SK-N-SH (cell line): ENCODE data around the gene SIN3A. TPM values are rescaled to one million over a fixed set of nuclear protein-coding genes. Genes with fewer than 3 reads are reported as not detected.

ENCODE experiments used
- CTCF ChIA-PET: fragments of 300-600, 350-600 bp; formaldehyde crosslinking; extraction: SDS; loops from one replicate; lab custom pipeline; 2021; lab: Yijun Ruan, JAX
- POLR2A ChIA-PET: fragments of 350-600 bp; sonication (Branson Sonifier 250); formaldehyde crosslinking; extraction: SDS; loops from one replicate; lab custom pipeline; 2020; ENCODE audit warnings: antibody characterized with exemption, inconsistent platforms; lab: Yijun Ruan, JAX
- DNase-seq: peaks from one replicate; pipeline ENCODE4 v3.0.0; 2012
- H2AFZ ChIP-seq: fragments of 200-600 bp; sonication (generic); 2 replicates; pipeline ENCODE4 v1.8.1; 2016; ENCODE audit warnings: antibody characterized with exemption, mild to moderate bottlenecking, low read depth
- H3F3A ChIP-seq: fragments of 200-600 bp; sonication (generic); replicated peaks from 2 replicates; pipeline ENCODE3; 2016; ENCODE audit warnings: antibody characterized with exemption, mild to moderate bottlenecking; ENCODE audit not compliant: insufficient read depth
- H3K27ac ChIP-seq, 2 experiments: fragments of 200-500 bp in 1 of 2; fragments of 200-600 bp in 1 of 2; sonication (Bioruptor generic) in 1 of 2; sonication (generic), shearing (Covaris generic) in 1 of 2; 2 replicates each; pipeline versions ENCODE4 v1.5.1 to v1.6.1; 2014 to 2016; ENCODE audit warnings: low read depth in 2 of 2, inconsistent platforms in 1 of 2, low read length in 1 of 2, mild to moderate bottlenecking in 1 of 2, mixed read lengths in 1 of 2
- H3K27me3 ChIP-seq: fragments of 200-600 bp; sonication (generic), shearing (Covaris generic); 2 replicates; pipeline ENCODE4 v1.6.1; 2016; ENCODE audit warnings: mixed run types; ENCODE audit not compliant: insufficient read depth
- H3K36me3 ChIP-seq, 2 experiments: fragments of 200-500 bp in 1 of 2; fragments of 200-600 bp in 1 of 2; sonication (Bioruptor generic) in 1 of 2; sonication (generic) in 1 of 2; replicated peaks in 1 of 2; 2 replicates each; pipeline versions ENCODE3 to v1.5.1; 2014 to 2016; ENCODE audit warnings: low read length in 1 of 2, mild to moderate bottlenecking in 1 of 2; ENCODE audit not compliant: insufficient read depth in 2 of 2, control insufficient read depth in 1 of 2
- H3K4me1 ChIP-seq, 2 experiments: fragments of 200-500 bp in 1 of 2; fragments of 200-600 bp in 1 of 2; sonication (Bioruptor generic) in 1 of 2; sonication (generic), shearing (Covaris generic) in 1 of 2; 2 replicates each; pipeline versions ENCODE4 v1.5.1 to v1.6.1; 2014 to 2016; ENCODE audit warnings: low read depth in 1 of 2, low read length in 1 of 2, mixed run types in 1 of 2; ENCODE audit not compliant: insufficient read depth in 2 of 2, control insufficient read depth in 1 of 2
- H3K4me2 ChIP-seq: fragments of 200-600 bp; sonication (generic), shearing (Covaris generic); 2 replicates; pipeline ENCODE4 v1.6.1; 2017; ENCODE audit warnings: mixed run types
- H3K4me3 ChIP-seq, 2 experiments: fragments of 200-500 bp in 1 of 2; fragments of 200-600 bp in 1 of 2; sonication (Bioruptor generic) in 1 of 2; sonication (generic), shearing (Covaris generic) in 1 of 2; 2 replicates each; pipeline versions ENCODE4 v1.5.1 to v1.8.1; 2014 to 2016; ENCODE audit warnings: low read depth in 2 of 2, inconsistent platforms in 1 of 2, low read length in 1 of 2, mild to moderate bottlenecking in 1 of 2, mixed read lengths in 1 of 2, moderate library complexity in 1 of 2
- H3K79me2 ChIP-seq: fragments of 200-600 bp; sonication (generic); 2 replicates; pipeline ENCODE4 v1.8.1; 2017; ENCODE audit warnings: mild to moderate bottlenecking; ENCODE audit not compliant: insufficient read depth
- H3K9ac ChIP-seq: fragments of 200-600 bp; sonication (generic); 2 replicates; pipeline ENCODE4 v1.6.1; 2017; ENCODE audit warnings: mixed run types
- H3K9me2 ChIP-seq: fragments of 200-600 bp; sonication (generic); 2 replicates; pipeline ENCODE4 v1.6.1; 2017; ENCODE audit warnings: mixed run types
- H3K9me3 ChIP-seq: fragments of 200-600 bp; sonication (generic); 2 replicates; pipeline ENCODE4 v1.6.1; 2017; ENCODE audit warnings: mixed run types, mild to moderate bottlenecking, moderate library complexity
- H4K20me1 ChIP-seq: fragments of 200-600 bp; sonication (generic); 2 replicates; pipeline ENCODE4 v1.6.1; 2017; ENCODE audit warnings: mild to moderate bottlenecking, mixed run types; ENCODE audit not compliant: insufficient read depth
- CHD2 ChIP-seq: fragments of 150-350 bp; IDR thresholded peaks from 2 replicates; pipeline ENCODE4 v1.6.1; 2018; ENCODE audit warnings: low read length; ENCODE audit not compliant: partially characterized antibody
- ELF1 ChIP-seq: IDR thresholded peaks from 2 replicates; pipeline ENCODE4 v1.4.0; 2012
- EP300 ChIP-seq, 2 experiments: IDR thresholded peaks; 2 replicates each; pipeline versions ENCODE4 v1.4.0 to v1.6.1; 2012; ENCODE audit warnings: borderline replicate concordance in 1 of 2, low read depth in 1 of 2, low read length in 1 of 2
- FOSL2 ChIP-seq: IDR thresholded peaks from 2 replicates; pipeline ENCODE4 v1.4.0; 2012; ENCODE audit warnings: low read depth, mild to moderate bottlenecking, moderate library complexity, borderline replicate concordance
- FOXM1 ChIP-seq: IDR thresholded peaks from 2 replicates; pipeline ENCODE4 v1.4.0; 2012; ENCODE audit warnings: low read depth, mild to moderate bottlenecking
- GABPA ChIP-seq: IDR thresholded peaks from 2 replicates; pipeline ENCODE4 v1.4.0; 2012; ENCODE audit warnings: low read depth, mild to moderate bottlenecking
- GATA2 ChIP-seq: sonication (generic); formaldehyde crosslinking; IDR thresholded peaks from 2 replicates; pipeline ENCODE4 v1.5.0; 2020; ENCODE audit warnings: mild to moderate bottlenecking, missing genetic modification reagents
- JUND ChIP-seq: IDR thresholded peaks from 2 replicates; pipeline ENCODE4 v1.4.0; 2012
- MXI1 ChIP-seq: IDR thresholded peaks from 2 replicates; pipeline ENCODE4 v1.6.1; 2012; ENCODE audit warnings: mild to moderate bottlenecking, low read depth, low read length, improper control_type of control experiment
- NRF1 ChIP-seq: IDR thresholded peaks from 2 replicates; pipeline ENCODE4 v1.6.1; 2012; ENCODE audit warnings: low read depth, mild to moderate bottlenecking, low read length
- PBX3 ChIP-seq: IDR thresholded peaks from 2 replicates; pipeline ENCODE4; 2012
- POLR2AphosphoS5 ChIP-seq: IDR thresholded peaks from 2 replicates; pipeline ENCODE4 v1.6.1; 2012; ENCODE audit warnings: low read depth, low read length
- RAD21 ChIP-seq: IDR thresholded peaks from 2 replicates; pipeline ENCODE4 v1.6.1; 2012; ENCODE audit warnings: mild to moderate bottlenecking, low read length
- RFX5 ChIP-seq: IDR thresholded peaks from 2 replicates; pipeline ENCODE4 v1.6.1; 2012; ENCODE audit warnings: mild to moderate bottlenecking, improper control_type of control experiment, low read length
- SIN3A ChIP-seq: IDR thresholded peaks from 2 replicates; pipeline ENCODE4 v1.6.1; 2012; ENCODE audit warnings: low read depth, mild to moderate bottlenecking, low read length, moderate library complexity, borderline replicate concordance
- TAF1 ChIP-seq: IDR thresholded peaks from 2 replicates; pipeline ENCODE4 v1.6.1; 2012; ENCODE audit warnings: low read depth, mild to moderate bottlenecking, low read length, moderate library complexity, borderline replicate concordance
- WGBS: methylation state at CpG from one replicate; pipeline ENCODE4 v1.1.6; 2017; ENCODE audit warnings: low lambda C conversion rate; 5-methylcytosine and 5-hydroxymethylcytosine counted together
- polyA plus RNA-seq, 3 experiments: library from polyadenylated mRNA; depleted of rRNA; stranded (reverse); fragments of >200 nt; gene quantifications; 2 replicates each; pipeline ENCODE4 v1.2.3, GENCODE V29; 2012
- TF ChIP-seq, protein P1 (sequence below): IDR thresholded peaks from 2 replicates; pipeline ENCODE4 v1.4.0; 2012; ENCODE audit warnings: low read depth
- TF ChIP-seq, protein P2 (sequence below): fragments of 150-350 bp; IDR thresholded peaks from 2 replicates; pipeline ENCODE4 v1.6.1; 2017; ENCODE audit warnings: antibody characterized with exemption, low read length, low read depth, borderline replicate concordance
- TF ChIP-seq, protein P3 (sequence below): fragments of 150-350 bp; IDR thresholded peaks from 2 replicates; pipeline ENCODE4 v1.6.1; 2016; ENCODE audit warnings: mild to moderate bottlenecking, low read depth, low read length

SIN3A gene
- polyA plus RNA-seq (2012; rRNA removed): 32.2 and 38.3 TPM in 2 replicates
- polyA plus RNA-seq (2012; cell fraction: cytosol; rRNA removed): 21.6 and 24.8 TPM in 2 replicates
- 25.4 and 35.6 TPM in 2 replicates for polyA plus RNA-seq (2012; cell fraction: nucleus; rRNA removed)

GRCh38 chr15:75451674-75452363, at the start of gene SIN3A:
SIN3A (minus strand) TSS chr15:75451690; CDS start chr15:75430375, 21,315 bp downstream.
- peaks cover 37% of the 10 kb centered on the region for H4K20me1 ChIP-seq
- TF ChIP-seq FOSL2 (no peak), TAF1 (peak; percentile 52; the same call in 1 of the 2 replicates), JUND (no peak), ELF1 (peak; percentile 61), EP300 (IDR thresholded peaks at IDR 0.05; ENCODE audit: borderline replicate concordance in 1 of 2, low read depth in 1 of 2, low read length in 1 of 2) (no peak), PBX3 (peak; percentile 99), CHD2 (peak; percentile 92), FOXM1 (no peak), POLR2AphosphoS5 (0 out of 2 replicates have a peak, but pooled peaks have one; percentile 2), GATA2 (no peak), RAD21 (no peak), MXI1 (peak; percentile 50), NRF1 (peak; percentile 53), GABPA (peak; percentile 67), SIN3A (peak; percentile 47; the same call in 1 of the 2 replicates), RFX5 (peak; percentile 67)
- TF ChIP-seq, protein P1, sequence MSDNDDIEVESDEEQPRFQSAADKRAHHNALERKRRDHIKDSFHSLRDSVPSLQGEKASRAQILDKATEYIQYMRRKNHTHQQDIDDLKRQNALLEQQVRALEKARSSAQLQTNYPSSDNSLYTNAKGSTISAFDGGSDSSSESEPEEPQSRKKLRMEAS: peak; percentile 58; the same call in 1 of the 2 replicates
- TF ChIP-seq, protein P2, sequence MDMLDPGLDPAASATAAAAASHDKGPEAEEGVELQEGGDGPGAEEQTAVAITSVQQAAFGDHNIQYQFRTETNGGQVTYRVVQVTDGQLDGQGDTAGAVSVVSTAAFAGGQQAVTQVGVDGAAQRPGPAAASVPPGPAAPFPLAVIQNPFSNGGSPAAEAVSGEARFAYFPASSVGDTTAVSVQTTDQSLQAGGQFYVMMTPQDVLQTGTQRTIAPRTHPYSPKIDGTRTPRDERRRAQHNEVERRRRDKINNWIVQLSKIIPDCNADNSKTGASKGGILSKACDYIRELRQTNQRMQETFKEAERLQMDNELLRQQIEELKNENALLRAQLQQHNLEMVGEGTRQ: no peak
- TF ChIP-seq, protein P3, sequence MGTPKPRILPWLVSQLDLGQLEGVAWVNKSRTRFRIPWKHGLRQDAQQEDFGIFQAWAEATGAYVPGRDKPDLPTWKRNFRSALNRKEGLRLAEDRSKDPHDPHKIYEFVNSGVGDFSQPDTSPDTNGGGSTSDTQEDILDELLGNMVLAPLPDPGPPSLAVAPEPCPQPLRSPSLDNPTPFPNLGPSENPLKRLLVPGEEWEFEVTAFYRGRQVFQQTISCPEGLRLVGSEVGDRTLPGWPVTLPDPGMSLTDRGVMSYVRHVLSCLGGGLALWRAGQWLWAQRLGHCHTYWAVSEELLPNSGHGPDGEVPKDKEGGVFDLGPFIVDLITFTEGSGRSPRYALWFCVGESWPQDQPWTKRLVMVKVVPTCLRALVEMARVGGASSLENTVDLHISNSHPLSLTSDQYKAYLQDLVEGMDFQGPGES: peak; percentile 77
- peaks cover 3 to 6% of the 10 kb centered on the region in 2 experiments for H3K36me3 ChIP-seq
- H3K9me3 ChIP-seq: no peaks in the 10 kb centered on the region
- H3K27ac ChIP-seq: peak within 1 kb of the TSS; percentile 96 to 99
- H3K4me1 ChIP-seq: peaks cover 5 to 23% of the 10 kb centered on the region in 2 experiments; a peak in 3 of 4 replicates
- WGBS: 2% methylated on average over 29 of the region's 39 CpGs
- H3K4me3 ChIP-seq: peak within 1 kb of the TSS; percentile 79 to 85
- peaks cover 35% of the 10 kb centered on the region for H3F3A ChIP-seq
- no peak within 1 kb of the TSS; the same call in 1 of the 2 replicates for H2AFZ ChIP-seq
- peak; percentile 77 for DNase-seq
- H3K4me2 ChIP-seq: peak within 1 kb of the TSS; percentile 99
- POLR2A ChIA-PET: interaction anchor here (0.6 to 1.6 kb wide), 5 partner anchors 10 to 188 kb away, joined by 3 to 6 read pairs (median 4); partner anchors contain the start of genes IMP3, MAN2C1 and SNUPN
- CTCF ChIA-PET: interaction anchor here (0.7 to 2.6 kb wide), 4 partner anchors 35 to 188 kb away, joined by 3 to 10 read pairs (median 4); partner anchors contain the start of genes IMP3 and MAN2C1
- H3K27me3 ChIP-seq: no peaks in the 10 kb centered on the region
- H3K9me2 ChIP-seq: no peaks in the 10 kb centered on the region
- H3K9ac ChIP-seq: peak within 1 kb of the TSS; percentile 94
- H3K79me2 ChIP-seq: peaks cover 49% of the 10 kb centered on the region
